ENCODE results near the gene UBTD2. TPM values are rescaled to one million over a fixed set of nuclear protein-coding genes. Genes with fewer than 3 reads are reported as not detected.

The UBTD2 gene
- total RNA-seq, 1 experiment from 2014 or later, result 22.7 TPM

DNA sequence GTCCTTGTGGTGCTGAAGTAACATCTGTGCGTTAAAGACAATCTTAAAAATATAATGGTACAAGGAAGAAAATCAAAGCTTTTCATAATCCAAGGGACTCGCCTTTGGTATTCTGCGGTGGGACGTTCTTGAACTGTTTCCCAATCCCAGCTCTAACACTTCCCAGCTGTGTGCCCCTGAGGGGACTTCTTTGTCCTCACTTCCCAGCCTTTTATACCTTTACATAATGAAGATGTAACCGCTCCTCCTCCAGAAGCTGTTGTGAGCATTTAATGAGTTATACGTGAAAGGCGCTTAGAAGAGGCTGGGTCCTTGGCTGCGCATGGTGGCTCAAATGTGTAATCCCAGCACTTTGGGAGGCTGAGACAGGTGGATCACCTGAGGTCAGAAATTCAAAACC lies 112.4 kb downstream of the UBTD2 start (continued):
- no peak for TF ChIP-seq GTF2I (CRISPR knock-in tag; conservative IDR thresholded peaks at IDR 0.05)

DNA sequence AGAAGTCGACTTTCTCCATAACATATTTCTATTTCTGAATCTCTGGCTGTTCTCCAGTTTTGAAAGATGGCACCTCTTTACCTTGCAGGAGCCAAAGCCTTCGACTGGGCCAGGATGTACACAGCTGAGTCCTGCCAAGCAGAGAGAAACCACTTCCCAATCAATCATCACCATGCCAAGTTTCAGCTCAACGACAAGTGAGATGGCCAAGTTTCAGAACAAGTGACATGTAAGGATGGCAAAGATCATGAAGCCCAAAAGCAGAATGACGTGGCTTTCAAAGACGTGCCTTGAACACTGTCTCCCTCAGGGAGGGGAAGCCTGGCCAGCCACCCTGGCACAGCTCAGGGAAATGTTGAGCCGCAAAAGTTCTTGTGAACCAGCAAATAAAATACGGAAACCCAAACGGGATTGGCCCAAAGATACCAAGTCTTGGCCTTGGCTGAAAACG lies 113.3 kb downstream of the UBTD2 start:
- ATAC-seq (no peak), DNase-seq (ENCODE audit: low spot score) (no peak)
- H3K4me3 Mint-ChIP-seq, result no peak overlapping the region
- no peaks in the 10 kb centered on the region for H3K27me3 Mint-ChIP-seq (ENCODE audit: low read depth)
- TF ChIP-seq MYBL2 (CRISPR knock-in tag; IDR thresholded peaks at IDR 0.05) (no peak), FOXK1 (CRISPR knock-in tag; IDR thresholded peaks at IDR 0.05) (no peak), ZNF138 (CRISPR knock-in tag; conservative IDR thresholded peaks at IDR 0.05) (no peak), NR3C1 (CRISPR knock-in tag; conservative IDR thresholded peaks at IDR 0.05; ENCODE audit: low read depth) (no peak), NR2C2 (CRISPR knock-in tag; IDR thresholded peaks at IDR 0.05) (no peak), RELA (CRISPR knock-in tag; IDR thresholded peaks at IDR 0.05; ENCODE audit: borderline replicate concordance) (no peak), ZBTB21 (CRISPR knock-in tag; IDR thresholded peaks at IDR 0.05; ENCODE audit: borderline replicate concordance) (no peak), CBFB (CRISPR knock-in tag; IDR thresholded peaks at IDR 0.05; ENCODE audit: low read depth) (no peak), ARID4B (CRISPR knock-in tag; IDR thresholded peaks at IDR 0.05; ENCODE audit: borderline replicate concordance) (no peak), JUN (CRISPR knock-in tag; IDR thresholded peaks at IDR 0.05) (no peak), RORB (CRISPR knock-in tag; IDR thresholded peaks at IDR 0.05) (no peak), NR1H2 (CRISPR knock-in tag; IDR thresholded peaks at IDR 0.05) (no peak)
- TF ChIP-seq, protein P1, sequence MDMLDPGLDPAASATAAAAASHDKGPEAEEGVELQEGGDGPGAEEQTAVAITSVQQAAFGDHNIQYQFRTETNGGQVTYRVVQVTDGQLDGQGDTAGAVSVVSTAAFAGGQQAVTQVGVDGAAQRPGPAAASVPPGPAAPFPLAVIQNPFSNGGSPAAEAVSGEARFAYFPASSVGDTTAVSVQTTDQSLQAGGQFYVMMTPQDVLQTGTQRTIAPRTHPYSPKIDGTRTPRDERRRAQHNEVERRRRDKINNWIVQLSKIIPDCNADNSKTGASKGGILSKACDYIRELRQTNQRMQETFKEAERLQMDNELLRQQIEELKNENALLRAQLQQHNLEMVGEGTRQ (CRISPR knock-in tag; IDR thresholded peaks at IDR 0.05), result no peak
- TF ChIP-seq, protein P2, sequence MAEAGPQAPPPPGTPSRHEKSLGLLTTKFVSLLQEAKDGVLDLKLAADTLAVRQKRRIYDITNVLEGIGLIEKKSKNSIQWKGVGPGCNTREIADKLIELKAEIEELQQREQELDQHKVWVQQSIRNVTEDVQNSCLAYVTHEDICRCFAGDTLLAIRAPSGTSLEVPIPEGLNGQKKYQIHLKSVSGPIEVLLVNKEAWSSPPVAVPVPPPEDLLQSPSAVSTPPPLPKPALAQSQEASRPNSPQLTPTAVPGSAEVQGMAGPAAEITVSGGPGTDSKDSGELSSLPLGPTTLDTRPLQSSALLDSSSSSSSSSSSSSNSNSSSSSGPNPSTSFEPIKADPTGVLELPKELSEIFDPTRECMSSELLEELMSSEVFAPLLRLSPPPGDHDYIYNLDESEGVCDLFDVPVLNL (CRISPR knock-in tag; IDR thresholded peaks at IDR 0.05; ENCODE audit: borderline replicate concordance, low read depth), result no peak
- CTCF ChIA-PET, result no interaction called here
- H3K27ac Mint-ChIP-seq, result no peak overlapping the region; the same call in 1 of the 2 replicates
- POLR2A ChIA-PET, result no interaction called here
- H3K36me3 Mint-ChIP-seq, result no peaks in the 10 kb centered on the region; the same call in 1 of the 2 replicates
- no peaks in the 10 kb centered on the region for H3K9me3 Mint-ChIP-seq
- peaks cover 20% of the 10 kb centered on the region for H3K4me1 Mint-ChIP-seq

GRCh38 chr5:172169216-172169615 lies 114.3 kb downstream of the UBTD2 start:
- Mint-ChIP-seq H3K27ac (peak overlapping the region; percentile 14; the same call in 1 of the 2 replicates), H3K9me3 (no peaks in the 10 kb centered on the region), H3K4me3 (no peak overlapping the region), H3K27me3 (ENCODE audit: low read depth) (no peaks in the 10 kb centered on the region), H3K36me3 (no peaks in the 10 kb centered on the region; the same call in 1 of the 2 replicates), H3K4me1 (peaks cover 10% of the 10 kb centered on the region)
- ATAC-seq, result no peak
- CTCF ChIA-PET, result interaction anchor here (1.0 to 1.8 kb wide), 3 partner anchors 18 to 74 kb away, joined by 3 to 6 read pairs (median 3); partner anchors contain the start of gene STK10
- POLR2A ChIA-PET, result no interaction called here
- no peak for DNase-seq (ENCODE audit: low spot score)
- TF ChIP-seq CREB1 (CRISPR knock-in tag; IDR thresholded peaks at IDR 0.05) (no peak), HMGXB4 (CRISPR knock-in tag; IDR thresholded peaks at IDR 0.05) (no peak), ETV6 (CRISPR knock-in tag; IDR thresholded peaks at IDR 0.05) (no peak), FOXJ3 (CRISPR knock-in tag; IDR thresholded peaks at IDR 0.05; ENCODE audit: borderline replicate concordance) (no peak), RELA (CRISPR knock-in tag; IDR thresholded peaks at IDR 0.05; ENCODE audit: borderline replicate concordance) (no peak), MLX (CRISPR knock-in tag; IDR thresholded peaks at IDR 0.05) (no peak), ZNF232 (CRISPR knock-in tag; IDR thresholded peaks at IDR 0.05) (no peak), ZBTB21 (CRISPR knock-in tag; IDR thresholded peaks at IDR 0.05; ENCODE audit: borderline replicate concordance) (no peak), NFE2L1 (CRISPR knock-in tag; IDR thresholded peaks at IDR 0.05) (no peak), ZNF416 (CRISPR knock-in tag; IDR thresholded peaks at IDR 0.05) (no peak), OVOL2 (CRISPR knock-in tag; IDR thresholded peaks at IDR 0.05; ENCODE audit: borderline replicate concordance) (no peak), CBFB (CRISPR knock-in tag; IDR thresholded peaks at IDR 0.05; ENCODE audit: low read depth) (no peak), IRF2 (CRISPR knock-in tag; IDR thresholded peaks at IDR 0.05; ENCODE audit: borderline replicate concordance, low read depth) (no peak), ESRRA (CRISPR knock-in tag; IDR thresholded peaks at IDR 0.05; ENCODE audit: borderline replicate concordance) (no peak)

Measured in WTC11 (cell line).